ENCODE results near the gene DCAKD. TPM values are rescaled to one million over a fixed set of nuclear protein-coding genes. Genes with fewer than 3 reads are reported as not detected.

The DCAKD gene
- total and polyA plus RNA-seq, 10 of the 15 experiments (the other 5 are each of a cell fraction or from before 2014, with no cell fraction given), result 11.6 to 62.7 (median 38.3) TPM

- TF ChIP-seq NKRF (conservative IDR thresholded peaks at IDR 0.05) (no peak), ZNF217 (IDR thresholded peaks at IDR 0.05) (no peak), ZBTB40 (IDR thresholded peaks at IDR 0.05; ENCODE audit: borderline replicate concordance) (no peak), KLF5 (IDR thresholded peaks at IDR 0.05; ENCODE audit: partially characterized antibody) (no peak), TAF1 (IDR thresholded peaks at IDR 0.05; ENCODE audit: borderline replicate concordance, low read depth, low read length) (no peak), SUPT20H (IDR thresholded peaks at IDR 0.05; ENCODE audit: borderline replicate concordance, control insufficient read depth, low read depth, low read length) (no peak)
Measured at GRCh38 chr17:45001310-45001709, 50.1 kb downstream of the DCAKD start (continued).

DNA sequence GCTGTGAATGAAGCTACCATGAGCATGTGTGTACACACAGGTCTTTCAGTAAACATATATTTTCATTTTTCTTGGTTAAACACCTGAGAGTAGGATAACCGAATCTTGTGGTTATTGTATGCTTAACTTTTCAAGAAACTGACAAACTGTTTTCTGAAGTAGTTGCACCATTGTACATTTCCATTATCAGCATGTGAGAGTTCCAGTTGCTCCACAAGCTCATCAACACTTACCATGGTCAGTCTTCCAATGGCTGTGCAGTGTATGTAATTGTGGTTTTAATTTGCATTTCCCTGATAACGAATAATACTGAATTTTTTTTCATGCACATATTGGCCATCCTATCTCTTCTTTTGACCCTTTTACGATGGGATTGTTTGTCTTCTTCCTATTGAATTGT lies 52.0 kb downstream of the DCAKD start:
- no TSS peak for BruUV-seq (replicated peaks)
- Histone ChIP-seq H3K36me3 (ENCODE audit: control insufficient read depth in 2 of 2, insufficient read depth in 2 of 2, low read length in 1 of 2) (no peaks in the 10 kb centered on the region), H3K9me3 (replicated peaks; ENCODE audit: control insufficient read depth, insufficient read depth, low read length) (peaks cover 2% of the 10 kb centered on the region; the same call in 1 of the 3 replicates), H3K4me3 (no peak overlapping the region), H3K27ac (ENCODE audit: control insufficient read depth, insufficient read depth) (no peak overlapping the region), H3K79me2 (ENCODE audit: control insufficient read depth, insufficient read depth, low read length) (no peaks in the 10 kb centered on the region), H4K20me1 (ENCODE audit: control insufficient read depth, insufficient read depth) (no peaks in the 10 kb centered on the region), H3K4me1 (ENCODE audit: control insufficient read depth, insufficient read depth, low read length) (no peaks in the 10 kb centered on the region), H3K4me2 (ENCODE audit: control insufficient read depth, insufficient read depth) (no peak overlapping the region), H2AFZ (ENCODE audit: control insufficient read depth, low read depth, low read length) (no peak overlapping the region), H3K9ac (ENCODE audit: control insufficient read depth, insufficient read depth, low read length) (no peak overlapping the region), H3K27me3 (replicated peaks in 1 of 2; ENCODE audit: control insufficient read depth in 2 of 2, insufficient read depth in 2 of 2, low read length in 1 of 2) (no peaks in the 10 kb centered on the region; a peak in 2 of 4 replicates)
- no peak for ATAC-seq
- intact Hi-C loops (cut with micrococcal nuclease; ENCODE audit: unreplicated experiment), result no loop called here
- ChIA-PET SMC1A (ENCODE audit: uncharacterized antibody, unreplicated experiment) (no interaction called here), RAD21 (ENCODE audit: unreplicated experiment) (no interaction called here), POLR2A (no interaction called here), CTCF (no interaction called here)
- 49% methylated on average over 3 of the region's 3 CpGs for WGBS (ENCODE audit: insufficient coverage, insufficient replicate concordance, low lambda C conversion rate, missing lambda C conversion rate)
- in situ Hi-C loops (cut with MboI), result no loop called here
- DNase-seq (ENCODE audit: low read depth, low spot score), result no peak
- FAIRE-seq, result no peak
- TF ChIP-seq MYB (IDR thresholded peaks at IDR 0.05; ENCODE audit: borderline replicate concordance, low read depth, low read length) (no peak), FOS (IDR thresholded peaks at IDR 0.05; ENCODE audit: borderline replicate concordance, extremely low read depth, insufficient read length) (no peak), CBFB (IDR thresholded peaks at IDR 0.05; ENCODE audit: low read depth) (no peak), MEF2B (IDR thresholded peaks at IDR 0.05; ENCODE audit: partially characterized antibody, poor library complexity, severe bottlenecking) (no peak), BACH1 (IDR thresholded peaks at IDR 0.05; ENCODE audit: borderline replicate concordance) (no peak)
- TF ChIP-seq, protein P1, sequence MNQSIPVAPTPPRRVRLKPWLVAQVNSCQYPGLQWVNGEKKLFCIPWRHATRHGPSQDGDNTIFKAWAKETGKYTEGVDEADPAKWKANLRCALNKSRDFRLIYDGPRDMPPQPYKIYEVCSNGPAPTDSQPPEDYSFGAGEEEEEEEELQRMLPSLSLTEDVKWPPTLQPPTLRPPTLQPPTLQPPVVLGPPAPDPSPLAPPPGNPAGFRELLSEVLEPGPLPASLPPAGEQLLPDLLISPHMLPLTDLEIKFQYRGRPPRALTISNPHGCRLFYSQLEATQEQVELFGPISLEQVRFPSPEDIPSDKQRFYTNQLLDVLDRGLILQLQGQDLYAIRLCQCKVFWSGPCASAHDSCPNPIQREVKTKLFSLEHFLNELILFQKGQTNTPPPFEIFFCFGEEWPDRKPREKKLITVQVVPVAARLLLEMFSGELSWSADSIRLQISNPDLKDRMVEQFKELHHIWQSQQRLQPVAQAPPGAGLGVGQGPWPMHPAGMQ (IDR thresholded peaks at IDR 0.05; ENCODE audit: borderline replicate concordance), result no peak
- TF ChIP-seq, protein P2, sequence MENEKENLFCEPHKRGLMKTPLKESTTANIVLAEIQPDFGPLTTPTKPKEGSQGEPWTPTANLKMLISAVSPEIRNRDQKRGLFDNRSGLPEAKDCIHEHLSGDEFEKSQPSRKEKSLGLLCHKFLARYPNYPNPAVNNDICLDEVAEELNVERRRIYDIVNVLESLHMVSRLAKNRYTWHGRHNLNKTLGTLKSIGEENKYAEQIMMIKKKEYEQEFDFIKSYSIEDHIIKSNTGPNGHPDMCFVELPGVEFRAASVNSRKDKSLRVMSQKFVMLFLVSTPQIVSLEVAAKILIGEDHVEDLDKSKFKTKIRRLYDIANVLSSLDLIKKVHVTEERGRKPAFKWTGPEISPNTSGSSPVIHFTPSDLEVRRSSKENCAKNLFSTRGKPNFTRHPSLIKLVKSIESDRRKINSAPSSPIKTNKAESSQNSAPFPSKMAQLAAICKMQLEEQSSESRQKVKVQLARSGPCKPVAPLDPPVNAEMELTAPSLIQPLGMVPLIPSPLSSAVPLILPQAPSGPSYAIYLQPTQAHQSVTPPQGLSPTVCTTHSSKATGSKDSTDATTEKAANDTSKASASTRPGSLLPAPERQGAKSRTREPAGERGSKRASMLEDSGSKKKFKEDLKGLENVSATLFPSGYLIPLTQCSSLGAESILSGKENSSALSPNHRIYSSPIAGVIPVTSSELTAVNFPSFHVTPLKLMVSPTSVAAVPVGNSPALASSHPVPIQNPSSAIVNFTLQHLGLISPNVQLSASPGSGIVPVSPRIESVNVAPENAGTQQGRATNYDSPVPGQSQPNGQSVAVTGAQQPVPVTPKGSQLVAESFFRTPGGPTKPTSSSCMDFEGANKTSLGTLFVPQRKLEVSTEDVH (IDR thresholded peaks at IDR 0.05; ENCODE audit: low read depth, partially characterized antibody), result no peak
